ENCODE data around the gene TMEM178A. TPM values are rescaled to one million over a fixed set of nuclear protein-coding genes. Genes with fewer than 3 reads are reported as not detected.
A peak's percentile ranks its signal among the peaks of the same experiment; 100 is the strongest.

TMEM178A gene
- total RNA-seq, 1 donor = 0.72 TPM

GRCh38 chr2:39640107-39640506, 25.6 kb upstream of the TMEM178A start:
- TF ChIP-seq, protein P1, sequence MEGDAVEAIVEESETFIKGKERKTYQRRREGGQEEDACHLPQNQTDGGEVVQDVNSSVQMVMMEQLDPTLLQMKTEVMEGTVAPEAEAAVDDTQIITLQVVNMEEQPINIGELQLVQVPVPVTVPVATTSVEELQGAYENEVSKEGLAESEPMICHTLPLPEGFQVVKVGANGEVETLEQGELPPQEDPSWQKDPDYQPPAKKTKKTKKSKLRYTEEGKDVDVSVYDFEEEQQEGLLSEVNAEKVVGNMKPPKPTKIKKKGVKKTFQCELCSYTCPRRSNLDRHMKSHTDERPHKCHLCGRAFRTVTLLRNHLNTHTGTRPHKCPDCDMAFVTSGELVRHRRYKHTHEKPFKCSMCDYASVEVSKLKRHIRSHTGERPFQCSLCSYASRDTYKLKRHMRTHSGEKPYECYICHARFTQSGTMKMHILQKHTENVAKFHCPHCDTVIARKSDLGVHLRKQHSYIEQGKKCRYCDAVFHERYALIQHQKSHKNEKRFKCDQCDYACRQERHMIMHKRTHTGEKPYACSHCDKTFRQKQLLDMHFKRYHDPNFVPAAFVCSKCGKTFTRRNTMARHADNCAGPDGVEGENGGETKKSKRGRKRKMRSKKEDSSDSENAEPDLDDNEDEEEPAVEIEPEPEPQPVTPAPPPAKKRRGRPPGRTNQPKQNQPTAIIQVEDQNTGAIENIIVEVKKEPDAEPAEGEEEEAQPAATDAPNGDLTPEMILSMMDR (IDR thresholded peaks at IDR 0.05; ENCODE audit: extremely low read depth, low read depth, low read length) = no peak
- H3K4me3 ChIP-seq (ENCODE audit: insufficient read depth, low read length) = no peak overlapping the region
- no peak overlapping the region for H3K4me2 ChIP-seq (ENCODE audit: insufficient read depth, low read length)
- no peaks in the 10 kb centered on the region for H4K20me1 ChIP-seq (ENCODE audit: insufficient read depth, low read length)
- H3K36me3 ChIP-seq (ENCODE audit: insufficient read depth, low read length) = no peaks in the 10 kb centered on the region
- H2AFZ ChIP-seq (ENCODE audit: low read length) = no peak overlapping the region
- no peaks in the 10 kb centered on the region for H3K79me2 ChIP-seq (ENCODE audit: insufficient read depth, low read length)
- H3K27ac ChIP-seq (ENCODE audit: low read depth, low read length) = no peak overlapping the region
- H3K4me1 ChIP-seq (ENCODE audit: insufficient read depth, low read length) = peaks cover 10% of the 10 kb centered on the region
- DNase-seq (ENCODE audit: insufficient read length, low spot score, missing footprints) = no peak
- no peaks in the 10 kb centered on the region for H3K27me3 ChIP-seq (ENCODE audit: insufficient read depth, low read length)
- no peaks in the 10 kb centered on the region for H3K9me3 ChIP-seq (ENCODE audit: low read depth, low read length)

DNA sequence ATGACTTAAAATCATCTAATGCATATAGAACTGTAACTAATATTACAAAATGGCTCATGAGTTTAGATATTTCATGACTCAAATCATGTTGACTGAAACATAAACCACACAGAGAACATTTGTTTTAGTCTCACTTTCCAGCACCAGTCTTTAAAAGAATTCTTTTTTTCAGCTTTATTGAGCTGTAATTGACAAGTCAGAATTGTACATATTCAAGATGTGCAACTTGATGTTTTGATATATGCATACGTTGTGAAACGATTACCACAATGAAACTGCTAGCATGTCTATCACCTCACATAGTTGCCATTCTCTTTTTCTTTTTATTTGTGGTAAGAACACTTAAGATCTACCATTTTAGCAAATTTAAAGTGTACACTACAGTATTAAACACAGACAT, 25.0 kb upstream of the TMEM178A start:
- DNase-seq (ENCODE audit: insufficient read length, low spot score, missing footprints) = no peak
- no peak overlapping the region for H3K4me3 ChIP-seq (ENCODE audit: insufficient read depth, low read length)
- TF ChIP-seq, protein P1 (IDR thresholded peaks at IDR 0.05; ENCODE audit: extremely low read depth, low read depth, low read length) = no peak

DNA sequence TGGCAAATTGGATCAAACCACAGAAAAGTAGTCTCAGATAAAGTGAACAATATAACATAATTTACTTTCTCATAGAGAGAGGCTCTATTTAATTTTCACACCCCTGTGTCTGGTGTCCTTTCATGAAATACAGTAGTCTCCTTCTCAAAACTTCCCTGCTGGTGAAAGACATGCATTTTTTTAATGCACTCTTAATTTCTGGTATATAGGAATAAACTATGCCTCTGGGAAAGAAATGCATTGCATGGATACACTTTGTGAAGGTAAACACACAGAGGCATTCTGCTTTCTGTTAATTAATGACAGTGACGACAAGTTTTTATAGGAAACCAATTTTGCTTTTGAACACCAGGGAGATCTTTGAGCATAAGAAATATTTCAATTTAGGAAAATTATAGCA, 24.1 kb upstream of the TMEM178A start:
- no peaks in the 10 kb centered on the region for H4K20me1 ChIP-seq (ENCODE audit: insufficient read depth, low read length)
- H3K4me3 ChIP-seq (ENCODE audit: insufficient read depth, low read length) = no peak overlapping the region
- no peaks in the 10 kb centered on the region for H3K27me3 ChIP-seq (ENCODE audit: insufficient read depth, low read length)
- no peak overlapping the region for H3K4me2 ChIP-seq (ENCODE audit: insufficient read depth, low read length)
- no peaks in the 10 kb centered on the region for H3K9me3 ChIP-seq (ENCODE audit: low read depth, low read length)
- no peaks in the 10 kb centered on the region for H3K36me3 ChIP-seq (ENCODE audit: insufficient read depth, low read length)
- H3K27ac ChIP-seq (ENCODE audit: low read depth, low read length) = no peak overlapping the region
- H3K4me1 ChIP-seq (ENCODE audit: insufficient read depth, low read length) = peaks cover 10% of the 10 kb centered on the region
- TF ChIP-seq, protein P1 (IDR thresholded peaks at IDR 0.05; ENCODE audit: extremely low read depth, low read depth, low read length) = no peak
- no peak for DNase-seq (ENCODE audit: insufficient read length, low spot score, missing footprints)
- H3K79me2 ChIP-seq (ENCODE audit: insufficient read depth, low read length) = no peaks in the 10 kb centered on the region
- H2AFZ ChIP-seq (ENCODE audit: low read length) = no peak overlapping the region

More for the DNA sequence above, 25.0 kb upstream of the TMEM178A start:
- H3K9me3 ChIP-seq (ENCODE audit: low read depth, low read length) = no peaks in the 10 kb centered on the region
- no peaks in the 10 kb centered on the region for H3K36me3 ChIP-seq (ENCODE audit: insufficient read depth, low read length)
- no peaks in the 10 kb centered on the region for H4K20me1 ChIP-seq (ENCODE audit: insufficient read depth, low read length)
- H3K4me2 ChIP-seq (ENCODE audit: insufficient read depth, low read length) = no peak overlapping the region
- H3K27ac ChIP-seq (ENCODE audit: low read depth, low read length) = no peak overlapping the region
- H2AFZ ChIP-seq (ENCODE audit: low read length) = no peak overlapping the region
- H3K27me3 ChIP-seq (ENCODE audit: insufficient read depth, low read length) = no peaks in the 10 kb centered on the region
- no peaks in the 10 kb centered on the region for H3K79me2 ChIP-seq (ENCODE audit: insufficient read depth, low read length)
- peaks cover 10% of the 10 kb centered on the region for H3K4me1 ChIP-seq (ENCODE audit: insufficient read depth, low read length)

DNA sequence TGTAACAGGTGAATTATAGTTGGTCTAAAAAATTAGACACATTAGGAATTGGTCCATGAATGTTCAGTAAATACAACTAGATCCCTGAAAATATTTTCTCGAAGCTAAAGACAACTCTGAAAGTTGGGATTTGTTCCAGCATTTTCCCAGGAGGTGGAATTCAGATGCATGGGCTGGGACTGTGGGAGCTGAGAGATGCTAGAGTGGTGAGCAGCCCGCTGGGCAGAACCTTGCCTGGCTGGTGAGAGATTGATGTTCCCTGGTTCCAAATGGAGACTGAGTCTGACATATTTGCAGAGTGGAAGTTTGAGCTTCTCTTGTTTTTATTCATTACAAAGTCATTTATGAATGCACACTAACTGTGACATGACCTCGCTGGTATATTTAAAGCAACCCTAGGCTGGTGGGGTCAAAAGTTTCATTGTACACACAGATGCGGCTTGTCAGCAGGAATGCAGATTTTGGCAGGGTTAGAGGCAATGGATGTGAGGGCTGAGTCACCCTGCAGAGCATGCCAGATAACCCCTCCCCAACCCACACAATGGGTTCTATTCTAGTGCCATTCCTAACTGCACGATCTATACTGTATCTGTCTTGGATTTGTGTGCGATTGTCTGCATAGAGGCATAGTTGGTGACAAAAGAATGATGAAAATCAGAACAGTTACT, 23.5 kb upstream of the TMEM178A start:
- DNase-seq (ENCODE audit: insufficient read length, low spot score, missing footprints) = peak; percentile 85
- H3K4me2 ChIP-seq (ENCODE audit: insufficient read depth, low read length) = peak overlapping the region; percentile 60
- H2AFZ ChIP-seq (ENCODE audit: low read length) = no peak overlapping the region
- no peaks in the 10 kb centered on the region for H3K79me2 ChIP-seq (ENCODE audit: insufficient read depth, low read length)
- H3K9me3 ChIP-seq (ENCODE audit: low read depth, low read length) = no peaks in the 10 kb centered on the region
- no peaks in the 10 kb centered on the region for H4K20me1 ChIP-seq (ENCODE audit: insufficient read depth, low read length)
- H3K36me3 ChIP-seq (ENCODE audit: insufficient read depth, low read length) = no peaks in the 10 kb centered on the region
- H3K27me3 ChIP-seq (ENCODE audit: insufficient read depth, low read length) = no peaks in the 10 kb centered on the region
- H3K27ac ChIP-seq (ENCODE audit: low read depth, low read length) = peak overlapping the region; percentile 35
- TF ChIP-seq, protein P1 (IDR thresholded peaks at IDR 0.05; ENCODE audit: extremely low read depth, low read depth, low read length) = no peak
- no peak overlapping the region for H3K4me3 ChIP-seq (ENCODE audit: insufficient read depth, low read length)
- peaks cover 10% of the 10 kb centered on the region for H3K4me1 ChIP-seq (ENCODE audit: insufficient read depth, low read length)

Measured in osteoblast (primary cell).